ENCODE data around the gene CDK14.

DNA sequence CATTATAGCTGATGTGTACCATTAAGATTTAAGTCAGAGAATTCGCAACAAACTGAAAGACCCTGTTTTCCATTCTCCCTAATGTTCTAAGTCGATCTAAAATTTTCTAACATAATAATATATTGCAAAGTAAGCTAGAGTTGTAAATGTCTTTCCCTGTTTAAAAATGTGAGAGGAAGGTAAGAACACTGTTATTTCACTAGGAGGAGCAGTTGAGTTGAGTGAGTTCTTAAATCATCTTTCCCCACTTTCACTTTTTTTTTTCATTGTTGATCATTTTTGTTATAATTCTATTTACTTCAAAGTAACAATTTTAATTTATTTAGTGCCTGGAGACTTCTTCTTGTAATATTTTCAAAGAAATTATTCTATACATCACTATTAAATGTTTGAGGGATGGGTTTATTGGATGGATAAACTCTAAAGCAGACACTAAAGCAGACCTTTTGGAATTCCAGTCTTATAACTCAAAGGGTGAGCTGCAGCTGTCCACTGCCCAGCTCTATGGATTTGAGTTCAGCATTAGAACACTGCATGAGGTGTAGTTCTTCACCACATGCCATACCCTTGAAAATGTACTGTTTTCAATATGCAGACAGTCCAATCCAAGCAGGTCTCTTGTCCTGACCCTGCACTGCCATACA, 486.9 kb downstream of the CDK14 start:
- TF ChIP-seq, protein P1, sequence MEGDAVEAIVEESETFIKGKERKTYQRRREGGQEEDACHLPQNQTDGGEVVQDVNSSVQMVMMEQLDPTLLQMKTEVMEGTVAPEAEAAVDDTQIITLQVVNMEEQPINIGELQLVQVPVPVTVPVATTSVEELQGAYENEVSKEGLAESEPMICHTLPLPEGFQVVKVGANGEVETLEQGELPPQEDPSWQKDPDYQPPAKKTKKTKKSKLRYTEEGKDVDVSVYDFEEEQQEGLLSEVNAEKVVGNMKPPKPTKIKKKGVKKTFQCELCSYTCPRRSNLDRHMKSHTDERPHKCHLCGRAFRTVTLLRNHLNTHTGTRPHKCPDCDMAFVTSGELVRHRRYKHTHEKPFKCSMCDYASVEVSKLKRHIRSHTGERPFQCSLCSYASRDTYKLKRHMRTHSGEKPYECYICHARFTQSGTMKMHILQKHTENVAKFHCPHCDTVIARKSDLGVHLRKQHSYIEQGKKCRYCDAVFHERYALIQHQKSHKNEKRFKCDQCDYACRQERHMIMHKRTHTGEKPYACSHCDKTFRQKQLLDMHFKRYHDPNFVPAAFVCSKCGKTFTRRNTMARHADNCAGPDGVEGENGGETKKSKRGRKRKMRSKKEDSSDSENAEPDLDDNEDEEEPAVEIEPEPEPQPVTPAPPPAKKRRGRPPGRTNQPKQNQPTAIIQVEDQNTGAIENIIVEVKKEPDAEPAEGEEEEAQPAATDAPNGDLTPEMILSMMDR (IDR thresholded peaks at IDR 0.05): peak in 4 of 6 experiments; percentile 15 to 41 (median 28)
- no peak for TF ChIP-seq POLR2A (IDR thresholded peaks at IDR 0.05)
